OCI-LY7 (cell line): ENCODE results near the gene CDK14.

Experiments used
- EZH2phosphoT487 ChIP-seq: fragments of 200-600 bp; sonication (generic); IDR thresholded peaks from 2 replicates; pipeline ENCODE4 v1.6.1; 2018; ENCODE audit warnings: low read depth, borderline replicate concordance, mild to moderate bottlenecking, mixed run types, antibody characterized with exemption, low read length, moderate library complexity, mixed read lengths
- TF ChIP-seq, protein P1 (sequence below): fragments of 200-600 bp; sonication (generic); conservative IDR thresholded peaks from 2 replicates; pipeline ENCODE4 v1.5.1; 2014; ENCODE audit warnings: mild to moderate bottlenecking, antibody characterized with exemption, low read length, moderate library complexity, mixed read lengths

DNA sequence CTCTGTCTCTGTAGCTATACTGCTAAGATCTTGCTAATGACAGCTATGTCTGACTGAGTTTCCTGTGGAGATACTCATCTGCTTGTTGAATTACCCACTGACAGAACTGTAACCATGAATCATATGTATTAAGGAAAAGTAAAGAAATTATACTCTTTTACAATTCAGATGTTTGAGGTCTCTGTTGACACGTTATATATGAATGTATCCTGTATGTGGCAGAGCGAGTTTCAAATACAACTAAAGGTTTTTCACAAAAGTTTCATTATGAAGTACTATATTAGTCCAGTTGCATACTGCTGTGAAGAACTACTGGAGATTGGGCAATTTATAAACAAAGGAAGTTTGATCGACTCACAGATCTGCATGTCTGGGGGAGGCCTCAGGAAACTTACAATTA lies 232.5 kb downstream of the CDK14 start:
- TF ChIP-seq, protein P1, sequence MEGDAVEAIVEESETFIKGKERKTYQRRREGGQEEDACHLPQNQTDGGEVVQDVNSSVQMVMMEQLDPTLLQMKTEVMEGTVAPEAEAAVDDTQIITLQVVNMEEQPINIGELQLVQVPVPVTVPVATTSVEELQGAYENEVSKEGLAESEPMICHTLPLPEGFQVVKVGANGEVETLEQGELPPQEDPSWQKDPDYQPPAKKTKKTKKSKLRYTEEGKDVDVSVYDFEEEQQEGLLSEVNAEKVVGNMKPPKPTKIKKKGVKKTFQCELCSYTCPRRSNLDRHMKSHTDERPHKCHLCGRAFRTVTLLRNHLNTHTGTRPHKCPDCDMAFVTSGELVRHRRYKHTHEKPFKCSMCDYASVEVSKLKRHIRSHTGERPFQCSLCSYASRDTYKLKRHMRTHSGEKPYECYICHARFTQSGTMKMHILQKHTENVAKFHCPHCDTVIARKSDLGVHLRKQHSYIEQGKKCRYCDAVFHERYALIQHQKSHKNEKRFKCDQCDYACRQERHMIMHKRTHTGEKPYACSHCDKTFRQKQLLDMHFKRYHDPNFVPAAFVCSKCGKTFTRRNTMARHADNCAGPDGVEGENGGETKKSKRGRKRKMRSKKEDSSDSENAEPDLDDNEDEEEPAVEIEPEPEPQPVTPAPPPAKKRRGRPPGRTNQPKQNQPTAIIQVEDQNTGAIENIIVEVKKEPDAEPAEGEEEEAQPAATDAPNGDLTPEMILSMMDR, result no peak
- no peak for TF ChIP-seq EZH2phosphoT487
